Right kidney (tissue), 1 donor: ENCODE measurements around the gene APBB1IP.

Experiments
- DNase-seq: peaks from one replicate; pipeline ENCODE4 v3.0.0-alpha.2; 2016

APBB1IP gene

GRCh38 chr10:26509307-26509706 lies 71.2 kb downstream of the APBB1IP start:
- no peak for DNase-seq

- no peak for DNase-seq
Observed at GRCh38 chr10:26513101-26513500, 75.0 kb downstream of the APBB1IP start.

GRCh38 chr10:26516540-26517101 lies 78.5 kb downstream of the APBB1IP start:
- DNase-seq = no peak

- no peak for DNase-seq
Observed at GRCh38 chr10:26517141-26517867, 79.2 kb downstream of the APBB1IP start.

- no peak for DNase-seq
Observed at GRCh38 chr10:26519803-26520202, 81.7 kb downstream of the APBB1IP start.

GRCh38 chr10:26520575-26520974 lies 82.4 kb downstream of the APBB1IP start:
- DNase-seq = no peak

GRCh38 chr10:26524161-26524896 lies 86.2 kb downstream of the APBB1IP start:
- no peak for DNase-seq

- no peak for DNase-seq
Observed at GRCh38 chr10:26525586-26525985, 87.4 kb downstream of the APBB1IP start.

GRCh38 chr10:26527018-26527417 lies 88.9 kb downstream of the APBB1IP start:
- DNase-seq = no peak

GRCh38 chr10:26528048-26528447 lies 89.9 kb downstream of the APBB1IP start:
- no peak for DNase-seq

- no peak for DNase-seq
Observed at GRCh38 chr10:26528715-26529393, 90.7 kb downstream of the APBB1IP start.

- no peak for DNase-seq
Observed at GRCh38 chr10:26534384-26534783, 96.2 kb downstream of the APBB1IP start.

- DNase-seq = no peak
Observed at GRCh38 chr10:26540601-26541000, 102.5 kb downstream of the APBB1IP start.

GRCh38 chr10:26543567-26544306 lies 105.6 kb downstream of the APBB1IP start:
- no peak for DNase-seq

GRCh38 chr10:26544932-26545331 lies 106.8 kb downstream of the APBB1IP start:
- DNase-seq = no peak

GRCh38 chr10:26550774-26551526 lies 112.8 kb downstream of the APBB1IP start:
- DNase-seq = no peak

- no peak for DNase-seq
Observed at GRCh38 chr10:26554246-26554645, 116.1 kb downstream of the APBB1IP start.

GRCh38 chr10:26555719-26556368 lies 117.7 kb downstream of the APBB1IP start:
- no peak for DNase-seq

- DNase-seq = no peak
Observed at GRCh38 chr10:26556748-26557640, 118.9 kb downstream of the APBB1IP start.

GRCh38 chr10:26557641-26558014 lies 119.5 kb downstream of the APBB1IP start:
- no peak for DNase-seq
